Activated CD4-positive, alpha-beta T cell treated with anti-CD3 and anti-CD28 coated beads, Interleukin-2, amount 50 U/mL, for 4 hours (primary cell): ENCODE data around the gene FTMT.
"Not testable (repeated sequence)": the region's sequence is repeated elsewhere in the genome, so short reads cannot be mapped to it uniquely, and the experiment has no call there.

Experiments
- DNase-seq, 2 experiments: peaks; one replicate each; pipeline ENCODE4 v3.0.0-alpha.2; 2020

FTMT gene

DNA sequence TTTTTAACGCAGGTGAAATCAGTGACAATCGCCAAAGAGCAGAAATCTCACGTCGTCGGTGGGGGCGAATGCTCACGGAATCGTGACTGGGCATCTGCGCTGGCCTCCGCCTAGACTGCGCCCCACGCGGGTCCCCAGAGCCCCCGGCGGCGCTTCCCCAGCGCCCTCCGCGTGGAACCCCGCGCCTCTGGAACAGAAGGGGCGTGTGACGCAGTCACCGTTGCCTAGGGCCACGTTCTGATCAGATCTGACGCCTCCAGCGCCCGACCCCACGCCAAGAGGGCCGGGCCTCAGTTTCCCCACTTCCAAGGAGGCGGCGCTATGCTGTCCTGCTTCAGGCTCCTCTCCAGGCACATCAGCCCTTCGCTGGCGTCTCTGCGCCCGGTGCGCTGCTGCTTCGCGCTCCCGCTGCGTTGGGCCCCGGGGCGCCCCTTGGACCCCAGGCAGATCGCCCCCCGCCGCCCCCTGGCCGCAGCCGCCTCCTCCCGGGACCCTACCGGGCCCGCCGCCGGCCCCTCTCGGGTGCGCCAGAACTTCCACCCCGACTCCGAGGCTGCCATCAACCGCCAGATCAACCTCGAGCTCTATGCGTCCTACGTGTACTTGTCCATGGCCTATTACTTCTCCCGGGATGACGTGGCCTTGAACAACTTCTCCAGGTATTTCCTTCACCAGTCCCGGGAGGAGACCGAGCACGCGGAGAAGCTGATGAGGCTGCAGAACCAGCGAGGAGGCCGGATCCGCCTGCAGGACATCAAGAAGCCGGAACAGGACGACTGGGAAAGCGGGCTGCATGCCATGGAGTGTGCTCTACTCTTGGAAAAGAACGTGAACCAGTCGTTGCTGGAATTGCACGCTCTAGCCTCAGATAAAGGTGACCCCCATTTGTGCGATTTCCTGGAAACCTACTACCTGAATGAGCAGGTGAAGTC lies at the start of gene FTMT:
FTMT (plus strand) TSS at position 240 of the 932 bp plus-strand sequence; CDS start at position 322, 82 bp downstream.
- DNase-seq = no peak

DNA sequence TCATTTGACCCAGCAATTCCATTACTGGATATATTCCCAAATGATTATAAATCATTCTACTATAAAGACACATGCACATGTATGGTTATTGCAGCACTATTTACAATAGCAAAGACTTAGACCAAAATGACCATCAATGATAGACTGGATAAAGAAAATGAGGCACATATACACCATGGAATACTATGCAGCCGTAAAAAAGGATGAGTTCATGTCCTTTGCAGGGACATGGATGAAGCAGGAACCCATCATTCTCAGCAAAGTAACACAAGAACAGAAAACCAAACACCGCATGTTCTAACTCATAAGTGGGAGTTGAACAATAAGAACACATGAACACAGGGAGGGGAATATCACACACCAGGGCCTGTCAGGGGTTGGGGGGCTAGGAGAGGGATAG lies 46.4 kb upstream of the FTMT start:
- not testable (repeated sequence) for DNase-seq

DNA sequence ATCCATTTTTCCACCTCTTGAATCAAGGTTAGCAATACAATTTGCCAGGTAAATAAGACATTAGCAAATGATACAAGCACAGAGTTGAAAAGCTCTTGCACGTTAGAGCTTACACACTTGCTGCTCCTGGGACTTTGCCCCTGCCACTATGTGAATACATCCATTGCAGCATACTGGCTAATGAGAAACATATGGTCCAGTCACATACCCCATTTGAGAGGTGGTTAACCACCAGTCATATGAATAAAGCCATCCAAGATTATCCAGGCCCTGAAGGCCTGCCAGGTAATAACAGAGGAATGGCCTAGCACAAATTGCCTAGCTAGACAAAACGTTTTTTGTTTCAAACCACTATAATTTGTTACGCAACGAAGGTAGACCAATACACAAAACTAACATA lies 45.8 kb upstream of the FTMT start:
- no peak for DNase-seq

DNA sequence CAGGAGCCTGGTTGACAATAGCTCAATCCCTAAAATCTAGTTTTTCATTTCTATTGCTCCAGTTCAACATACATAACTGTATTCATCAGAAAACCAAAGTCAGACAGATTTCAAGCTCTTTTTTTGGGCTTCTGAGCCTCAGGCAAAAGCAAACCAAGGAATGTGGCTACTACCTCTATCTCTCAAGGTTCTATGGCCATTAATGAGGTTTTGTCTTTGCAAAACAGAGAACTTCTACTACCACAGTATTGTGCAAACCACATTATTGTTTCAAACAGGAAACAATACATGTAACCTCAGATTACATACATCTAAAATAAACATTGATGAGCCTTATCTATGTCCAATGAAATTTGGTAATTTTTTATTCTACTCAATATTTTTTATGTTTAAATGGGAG lies 35.5 kb upstream of the FTMT start:
- DNase-seq = no peak

- DNase-seq = no peak
Observed at GRCh38 chr5:121819682-121820261, 31.9 kb upstream of the FTMT start.

GRCh38 chr5:121833617-121834016 lies 18.1 kb upstream of the FTMT start:
- DNase-seq = no peak

DNA sequence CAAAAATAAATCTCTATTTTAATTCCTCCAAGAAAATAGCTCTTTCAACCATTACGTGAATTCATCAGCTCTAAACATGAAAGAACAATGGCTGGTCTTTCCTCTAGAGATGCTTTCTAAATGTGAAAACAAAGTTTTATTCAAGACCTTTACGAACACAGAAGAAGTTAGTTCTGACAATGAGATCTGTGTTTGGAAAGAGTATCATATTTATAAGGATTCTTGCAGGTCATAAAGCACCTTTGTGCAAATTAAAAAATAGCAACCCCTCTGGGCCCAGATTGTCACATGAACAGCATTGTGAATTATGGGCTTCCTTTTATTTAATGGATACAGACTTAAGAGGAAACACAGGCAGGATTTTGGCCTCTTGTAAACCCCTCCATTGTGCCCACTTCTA lies 17.7 kb upstream of the FTMT start:
- DNase-seq = no peak

GRCh38 chr5:121841892-121842291 lies 9.8 kb upstream of the FTMT start:
- no peak for DNase-seq

DNA sequence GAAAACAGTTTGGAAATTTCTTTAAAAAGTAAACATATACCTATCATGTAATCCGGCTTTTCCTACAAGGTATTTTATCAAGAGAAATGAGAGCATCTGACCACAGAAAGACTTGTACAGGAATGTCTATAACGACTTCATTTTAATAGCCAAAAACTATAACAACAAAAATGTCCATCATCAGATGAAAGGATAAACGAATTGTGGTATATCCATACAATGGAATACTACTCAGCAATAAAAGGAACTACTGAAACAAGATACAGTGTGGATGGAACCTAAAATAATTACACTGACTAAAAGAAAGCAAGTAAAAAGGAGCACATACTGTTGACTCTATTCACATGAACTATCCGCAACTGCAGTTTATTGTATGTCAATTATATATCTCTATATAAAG lies 1.4 kb upstream of the FTMT start:
- no peak for DNase-seq

DNA sequence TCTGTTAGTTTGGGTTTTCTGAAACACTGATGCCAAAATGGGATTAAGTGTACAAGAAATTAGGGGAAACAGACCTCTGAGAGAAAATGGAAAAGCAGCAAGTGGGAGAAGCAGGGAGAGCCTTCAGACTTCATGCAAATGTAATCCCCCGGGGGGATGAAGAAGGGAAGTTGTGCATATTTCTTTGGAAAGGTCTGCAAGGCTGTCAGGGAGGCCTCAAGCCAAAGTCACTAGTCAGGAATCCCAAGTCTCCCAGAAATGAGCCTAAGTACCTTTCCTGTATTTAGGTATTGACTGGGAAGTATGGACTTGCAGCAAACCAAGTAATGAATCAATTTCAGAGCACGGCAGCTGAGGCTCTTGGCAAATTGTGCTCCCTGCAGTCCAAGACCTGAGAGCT lies 2.2 kb downstream of the FTMT start:
- DNase-seq = no peak

- no peak for DNase-seq
Observed at GRCh38 chr5:121862801-121863200, 11.1 kb downstream of the FTMT start.

GRCh38 chr5:121863753-121864285 lies 12.1 kb downstream of the FTMT start:
- no peak for DNase-seq

- DNase-seq = no peak
Observed at GRCh38 chr5:121867403-121867802, 15.7 kb downstream of the FTMT start.

GRCh38 chr5:121870489-121870888 lies 18.8 kb downstream of the FTMT start:
- DNase-seq = no peak

GRCh38 chr5:121872856-121873255 lies 21.2 kb downstream of the FTMT start:
- no peak for DNase-seq

DNA sequence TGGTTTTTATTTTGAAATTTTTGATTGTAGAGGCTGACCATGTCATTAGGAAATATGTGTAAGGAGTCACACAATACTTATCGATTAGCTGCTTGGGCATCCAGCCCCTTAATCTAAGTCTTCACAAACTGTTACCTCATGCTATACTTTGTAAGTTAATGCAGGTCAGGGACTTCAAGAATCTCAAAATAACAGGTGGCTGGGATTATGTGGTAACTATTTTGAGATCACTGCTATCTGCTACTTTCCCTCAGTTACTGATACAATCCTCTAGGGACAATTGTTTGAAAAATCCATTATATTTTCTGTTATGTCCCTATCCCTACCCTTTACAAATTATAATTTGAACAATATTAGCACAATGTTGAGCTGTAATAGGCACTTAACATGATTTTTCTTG lies 21.7 kb downstream of the FTMT start:
- DNase-seq = no peak

DNA sequence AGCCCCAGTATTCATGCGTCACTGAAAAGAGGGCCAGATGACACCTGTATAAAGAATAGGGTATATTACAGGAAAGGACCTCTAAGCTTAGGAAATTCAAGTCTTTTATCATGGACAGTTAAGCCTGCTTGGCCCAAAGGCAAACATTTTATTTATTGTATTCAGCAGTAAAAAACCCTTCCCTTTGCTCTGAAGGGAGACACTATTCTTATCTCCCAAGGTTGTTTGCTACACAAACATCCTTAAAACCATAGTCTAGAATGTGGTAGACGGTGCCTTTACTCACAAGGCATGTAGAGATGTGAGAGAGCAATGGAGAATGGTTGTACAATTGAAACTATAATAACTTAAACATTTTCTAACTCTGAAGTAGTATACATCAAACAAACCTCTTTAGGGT lies 33.9 kb downstream of the FTMT start:
- DNase-seq = no peak

DNA sequence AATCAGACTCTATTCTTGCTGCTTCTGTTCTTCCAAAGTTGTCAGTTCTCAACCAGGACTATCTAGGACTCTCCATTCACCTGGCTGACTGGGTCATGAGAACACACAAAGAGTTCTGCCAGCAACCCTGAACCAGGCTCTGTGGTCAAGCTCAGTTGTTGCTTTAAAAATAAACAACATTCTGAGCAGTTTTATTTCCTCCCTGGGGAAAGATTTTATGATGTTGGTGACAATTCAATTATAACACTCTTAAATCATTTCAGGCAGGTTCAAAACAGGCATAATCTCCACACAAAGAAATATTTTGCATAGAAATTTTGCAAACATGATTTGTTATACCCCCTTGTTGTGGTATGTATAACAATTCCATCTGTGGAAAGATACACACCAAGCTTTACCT lies 36.0 kb downstream of the FTMT start:
- DNase-seq = no peak

- DNase-seq = no peak
Observed at GRCh38 chr5:121890297-121890858, 38.7 kb downstream of the FTMT start.

DNA sequence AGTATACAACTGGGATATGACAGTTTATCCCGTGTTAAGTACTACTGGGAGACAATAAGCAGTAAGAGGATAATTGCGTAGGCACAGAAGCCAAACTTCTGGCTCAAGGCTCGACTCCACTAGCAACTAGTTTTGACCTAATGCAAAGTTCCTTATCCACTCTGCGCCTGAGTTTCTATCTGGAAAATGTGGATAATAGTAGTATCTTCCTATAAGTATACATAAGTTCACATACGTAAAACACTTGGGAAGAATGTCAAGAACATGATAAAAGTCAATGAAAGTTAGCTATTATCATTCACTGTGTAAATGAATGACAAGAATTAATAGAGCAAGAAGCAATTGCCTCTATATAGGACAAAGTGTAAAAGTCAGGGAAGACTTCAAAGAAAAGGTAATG lies 45.7 kb downstream of the FTMT start:
- DNase-seq = no peak

DNA sequence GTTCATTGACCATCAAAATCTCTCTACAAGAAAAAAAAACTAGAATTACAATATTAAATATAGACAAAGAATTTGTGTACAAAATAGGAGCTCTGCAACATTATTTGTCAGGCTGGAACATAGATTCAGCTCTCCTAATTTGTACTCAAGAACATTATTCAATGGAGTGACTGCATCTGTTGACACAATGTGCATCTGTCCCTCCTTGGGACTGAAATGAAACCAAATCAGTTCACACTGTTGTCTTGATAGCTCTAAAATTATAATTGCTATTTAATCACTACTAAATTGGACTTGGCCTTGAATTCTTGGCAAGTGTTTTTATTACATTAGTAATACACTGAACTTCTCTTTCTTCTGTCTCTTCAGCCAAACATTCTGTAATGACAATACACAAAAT lies 47.7 kb downstream of the FTMT start:
- no peak for DNase-seq
